Measurements from ENCODE around the gene RSU1. TPM values are rescaled to one million over a fixed set of nuclear protein-coding genes. Genes with fewer than 3 reads are reported as not detected.

The RSU1 gene
- total RNA-seq, 1 experiment from 2014 or later: 44.5 TPM

DNA sequence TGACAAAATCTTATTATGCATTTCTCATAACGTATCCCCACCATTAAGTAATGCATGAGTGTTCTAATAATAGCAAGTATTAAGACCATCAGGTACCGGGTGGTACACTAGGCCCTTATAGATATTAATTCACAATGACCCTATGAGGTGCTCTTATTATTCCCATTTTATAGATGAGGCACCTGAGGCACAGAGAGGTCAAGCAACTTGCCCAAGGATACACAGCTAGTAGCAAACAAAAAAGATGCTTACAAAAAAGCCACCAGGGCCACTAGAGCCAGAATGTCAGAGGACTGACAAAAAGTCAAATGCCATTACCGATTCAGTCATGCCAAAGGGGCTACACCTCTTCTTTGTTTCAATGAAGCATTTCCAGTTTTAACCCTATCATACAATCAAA lies 5.9 kb downstream of the RSU1 start:
- Histone ChIP-seq H3F3A (ENCODE audit: insufficient read depth, low read depth) (no peaks in the 10 kb centered on the region), H3K9me3 (ENCODE audit: insufficient read depth, low read depth) (no peaks in the 10 kb centered on the region), H4K20me1 (ENCODE audit: insufficient read depth) (no peaks in the 10 kb centered on the region), H3K27ac (no peak overlapping the region), H2AFZ (no peak overlapping the region), H3K9me2 (ENCODE audit: insufficient read depth) (no peaks in the 10 kb centered on the region), H3K27me3 (ENCODE audit: insufficient read depth, low read depth) (no peaks in the 10 kb centered on the region), H3K4me1 (replicated peaks; ENCODE audit: insufficient read depth) (peaks cover 4% of the 10 kb centered on the region; the same call in 1 of the 2 replicates), H3K36me3 (ENCODE audit: low read depth) (no peaks in the 10 kb centered on the region), H3K79me2 (ENCODE audit: low read depth) (peaks cover 8% of the 10 kb centered on the region), H3K4me3 (no peak overlapping the region), H3K4me2 (no peak overlapping the region)
- DNase-seq: no peak
- CTCF ChIA-PET: no interaction called here
- POLR2A ChIA-PET (ENCODE audit: unreplicated experiment): interaction anchor here (0.6 kb wide), 1 partner anchor 1962 kb away, joined by 3 read pairs; no protein-coding TSS in a partner anchor
- intact Hi-C loops (cut with micrococcal nuclease; ENCODE audit: unreplicated experiment): no loop called here
- TF ChIP-seq, protein P1, sequence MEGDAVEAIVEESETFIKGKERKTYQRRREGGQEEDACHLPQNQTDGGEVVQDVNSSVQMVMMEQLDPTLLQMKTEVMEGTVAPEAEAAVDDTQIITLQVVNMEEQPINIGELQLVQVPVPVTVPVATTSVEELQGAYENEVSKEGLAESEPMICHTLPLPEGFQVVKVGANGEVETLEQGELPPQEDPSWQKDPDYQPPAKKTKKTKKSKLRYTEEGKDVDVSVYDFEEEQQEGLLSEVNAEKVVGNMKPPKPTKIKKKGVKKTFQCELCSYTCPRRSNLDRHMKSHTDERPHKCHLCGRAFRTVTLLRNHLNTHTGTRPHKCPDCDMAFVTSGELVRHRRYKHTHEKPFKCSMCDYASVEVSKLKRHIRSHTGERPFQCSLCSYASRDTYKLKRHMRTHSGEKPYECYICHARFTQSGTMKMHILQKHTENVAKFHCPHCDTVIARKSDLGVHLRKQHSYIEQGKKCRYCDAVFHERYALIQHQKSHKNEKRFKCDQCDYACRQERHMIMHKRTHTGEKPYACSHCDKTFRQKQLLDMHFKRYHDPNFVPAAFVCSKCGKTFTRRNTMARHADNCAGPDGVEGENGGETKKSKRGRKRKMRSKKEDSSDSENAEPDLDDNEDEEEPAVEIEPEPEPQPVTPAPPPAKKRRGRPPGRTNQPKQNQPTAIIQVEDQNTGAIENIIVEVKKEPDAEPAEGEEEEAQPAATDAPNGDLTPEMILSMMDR (conservative IDR thresholded peaks at IDR 0.05): no peak
- no peak for TF ChIP-seq EZH2 (IDR thresholded peaks at IDR 0.05; ENCODE audit: low read depth)
- BruUV-seq (replicated peaks): no TSS peak

DNA sequence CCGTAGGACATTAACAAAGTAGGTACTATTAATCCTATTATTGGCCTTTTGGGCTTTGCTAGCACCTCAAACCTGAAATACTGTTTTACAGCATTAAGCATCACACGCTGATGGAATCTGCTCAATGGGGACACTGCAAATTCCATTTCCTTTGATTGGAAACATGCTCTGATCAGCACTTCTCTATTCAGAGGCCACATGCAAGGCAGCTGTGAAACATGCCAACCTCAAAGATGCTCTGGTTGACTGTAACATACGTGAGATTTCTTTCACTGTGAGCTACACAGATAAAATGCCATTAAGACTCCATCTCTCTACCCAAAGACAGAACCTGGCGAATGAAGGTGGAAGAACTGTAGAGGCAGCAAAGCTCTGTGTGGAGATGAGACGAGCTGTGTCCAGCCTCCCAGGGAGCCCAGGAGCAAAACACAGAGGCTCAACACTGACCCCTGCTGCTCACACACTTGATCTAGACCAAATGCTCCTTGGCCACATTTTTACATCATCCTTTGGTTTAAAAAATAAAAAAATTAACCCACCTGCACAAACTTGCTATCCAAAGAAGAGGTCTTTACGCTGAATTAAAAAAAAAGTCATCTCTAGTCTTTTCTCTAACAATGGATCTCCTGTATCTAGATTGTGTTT lies 8.0 kb downstream of the RSU1 start:
- POLR2A ChIA-PET (ENCODE audit: unreplicated experiment): no interaction called here
- no peaks in the 10 kb centered on the region for H3K36me3 ChIP-seq (ENCODE audit: low read depth)
- no TSS peak for BruUV-seq (replicated peaks)
- no peak overlapping the region for H3K27ac ChIP-seq
- H2AFZ ChIP-seq: no peak overlapping the region
- intact Hi-C loops (cut with micrococcal nuclease; ENCODE audit: unreplicated experiment): no loop called here
- no peaks in the 10 kb centered on the region for H3K79me2 ChIP-seq (ENCODE audit: low read depth)
- no peaks in the 10 kb centered on the region for H3F3A ChIP-seq (ENCODE audit: insufficient read depth, low read depth)
- no peaks in the 10 kb centered on the region for H4K20me1 ChIP-seq (ENCODE audit: insufficient read depth)
- CTCF ChIA-PET: no interaction called here
- DNase-seq: no peak
- no peak overlapping the region for H3K4me2 ChIP-seq
- no peak overlapping the region for H3K4me3 ChIP-seq
- no peaks in the 10 kb centered on the region for H3K9me3 ChIP-seq (ENCODE audit: insufficient read depth, low read depth)
- no peaks in the 10 kb centered on the region for H3K9me2 ChIP-seq (ENCODE audit: insufficient read depth)
- TF ChIP-seq, protein P1 (conservative IDR thresholded peaks at IDR 0.05): peak; percentile 48
- no peak for TF ChIP-seq EZH2 (IDR thresholded peaks at IDR 0.05; ENCODE audit: low read depth)
- no peaks in the 10 kb centered on the region for H3K4me1 ChIP-seq (replicated peaks; ENCODE audit: insufficient read depth)
- no peaks in the 10 kb centered on the region for H3K27me3 ChIP-seq (ENCODE audit: insufficient read depth, low read depth)

DNA sequence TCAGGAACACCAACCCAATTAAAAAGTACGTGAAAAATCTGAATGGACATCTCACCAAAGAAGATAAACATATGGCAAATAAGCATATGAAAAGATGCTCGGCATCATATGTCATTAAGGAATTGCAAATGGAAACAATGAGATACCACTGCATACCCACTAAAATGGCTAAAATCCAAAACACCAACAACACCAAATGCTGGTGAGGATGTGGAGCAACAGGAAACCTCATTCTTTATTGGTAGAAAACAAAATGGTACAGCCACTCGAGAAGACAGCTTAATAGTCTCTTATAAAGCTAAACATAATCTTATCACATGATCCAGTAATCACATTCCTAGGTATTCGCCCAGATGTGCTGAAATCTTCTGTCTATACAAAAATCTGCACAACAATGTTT lies 13.1 kb downstream of the RSU1 start:
- H3K27me3 ChIP-seq (ENCODE audit: insufficient read depth, low read depth): no peaks in the 10 kb centered on the region
- no TSS peak for BruUV-seq (replicated peaks)
- intact Hi-C loops (cut with micrococcal nuclease; ENCODE audit: unreplicated experiment): no loop called here
- H3K4me2 ChIP-seq: no peak overlapping the region
- no peaks in the 10 kb centered on the region for H3K36me3 ChIP-seq (ENCODE audit: low read depth)
- TF ChIP-seq, protein P1 (conservative IDR thresholded peaks at IDR 0.05): no peak
- no peak for TF ChIP-seq EZH2 (IDR thresholded peaks at IDR 0.05; ENCODE audit: low read depth)
- no peaks in the 10 kb centered on the region for H3K4me1 ChIP-seq (replicated peaks; ENCODE audit: insufficient read depth)
- CTCF ChIA-PET: no interaction called here
- POLR2A ChIA-PET (ENCODE audit: unreplicated experiment): no interaction called here
- no peaks in the 10 kb centered on the region for H4K20me1 ChIP-seq (ENCODE audit: insufficient read depth)
- no peak overlapping the region for H2AFZ ChIP-seq
- H3K9me3 ChIP-seq (ENCODE audit: insufficient read depth, low read depth): no peaks in the 10 kb centered on the region
- H3K79me2 ChIP-seq (ENCODE audit: low read depth): no peaks in the 10 kb centered on the region
- H3K9me2 ChIP-seq (ENCODE audit: insufficient read depth): no peaks in the 10 kb centered on the region
- DNase-seq: no peak
- H3K4me3 ChIP-seq: no peak overlapping the region
- no peaks in the 10 kb centered on the region for H3F3A ChIP-seq (ENCODE audit: insufficient read depth, low read depth)
- H3K27ac ChIP-seq: no peak overlapping the region

Data from PC-9 (cell line).